Upper lobe of left lung (tissue), 4 donors: ENCODE measurements around the gene ZNF581.

ENCODE experiments used
- EP300 ChIP-seq, 4 donors: sonication (generic); formaldehyde crosslinking; IDR thresholded peaks; one replicate each; pipeline ENCODE4 v1.5.1; 2017; ENCODE audit warnings: antibody characterized with exemption in 4 of 4, control low read depth in 2 of 4
- POLR2A ChIP-seq, 4 donors: fragments of 450-650 bp; IDR thresholded peaks; one replicate each; pipeline ENCODE4 v1.5.1; 2016 to 2017; ENCODE audit warnings: antibody characterized with exemption in 4 of 4, mild to moderate bottlenecking in 2 of 4
- POLR2AphosphoS5 ChIP-seq, 2 donors: sonication (generic); formaldehyde crosslinking; IDR thresholded peaks; one replicate each; pipeline ENCODE4 v1.5.1; 2017; ENCODE audit warnings: antibody characterized with exemption in 2 of 2
- TF ChIP-seq, protein P1 (sequence below), 6 experiments: fragments of 450-650 bp in 4 of 6; fragments of 200-600 bp in 2 of 6; sonication (generic) in 2 of 6; IDR thresholded peaks; one replicate each; pipeline ENCODE4 v1.5.1; 2016 to 2019; ENCODE audit warnings: antibody characterized with exemption in 6 of 6

DNA sequence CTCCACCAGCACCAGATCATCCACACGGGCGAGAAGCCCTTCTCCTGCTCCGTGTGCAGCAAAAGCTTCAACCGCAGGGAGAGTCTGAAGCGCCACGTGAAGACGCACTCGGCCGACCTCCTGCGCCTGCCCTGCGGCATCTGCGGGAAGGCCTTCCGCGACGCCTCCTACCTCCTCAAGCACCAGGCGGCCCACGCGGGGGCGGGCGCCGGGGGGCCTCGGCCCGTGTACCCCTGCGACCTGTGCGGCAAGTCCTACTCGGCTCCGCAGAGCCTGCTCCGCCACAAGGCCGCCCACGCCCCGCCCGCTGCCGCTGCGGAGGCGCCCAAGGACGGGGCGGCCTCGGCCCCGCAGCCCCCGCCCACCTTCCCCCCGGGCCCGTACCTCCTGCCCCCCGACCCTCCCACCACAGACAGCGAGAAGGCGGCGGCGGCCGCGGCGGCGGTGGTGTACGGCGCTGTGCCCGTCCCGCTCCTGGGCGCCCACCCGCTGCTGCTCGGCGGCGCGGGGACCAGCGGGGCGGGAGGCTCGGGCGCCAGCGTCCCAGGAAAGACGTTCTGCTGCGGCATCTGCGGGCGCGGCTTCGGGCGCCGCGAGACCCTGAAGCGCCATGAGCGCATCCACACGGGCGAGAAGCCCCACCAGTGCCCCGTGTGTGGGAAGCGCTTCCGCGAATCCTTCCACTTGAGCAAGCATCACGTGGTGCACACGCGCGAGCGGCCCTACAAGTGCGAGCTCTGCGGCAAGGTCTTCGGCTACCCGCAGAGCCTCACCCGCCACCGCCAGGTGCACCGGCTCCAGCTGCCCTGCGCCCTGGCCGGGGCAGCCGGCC, 28.5 kb upstream of the ZNF581 start:
- TF ChIP-seq, protein P1, sequence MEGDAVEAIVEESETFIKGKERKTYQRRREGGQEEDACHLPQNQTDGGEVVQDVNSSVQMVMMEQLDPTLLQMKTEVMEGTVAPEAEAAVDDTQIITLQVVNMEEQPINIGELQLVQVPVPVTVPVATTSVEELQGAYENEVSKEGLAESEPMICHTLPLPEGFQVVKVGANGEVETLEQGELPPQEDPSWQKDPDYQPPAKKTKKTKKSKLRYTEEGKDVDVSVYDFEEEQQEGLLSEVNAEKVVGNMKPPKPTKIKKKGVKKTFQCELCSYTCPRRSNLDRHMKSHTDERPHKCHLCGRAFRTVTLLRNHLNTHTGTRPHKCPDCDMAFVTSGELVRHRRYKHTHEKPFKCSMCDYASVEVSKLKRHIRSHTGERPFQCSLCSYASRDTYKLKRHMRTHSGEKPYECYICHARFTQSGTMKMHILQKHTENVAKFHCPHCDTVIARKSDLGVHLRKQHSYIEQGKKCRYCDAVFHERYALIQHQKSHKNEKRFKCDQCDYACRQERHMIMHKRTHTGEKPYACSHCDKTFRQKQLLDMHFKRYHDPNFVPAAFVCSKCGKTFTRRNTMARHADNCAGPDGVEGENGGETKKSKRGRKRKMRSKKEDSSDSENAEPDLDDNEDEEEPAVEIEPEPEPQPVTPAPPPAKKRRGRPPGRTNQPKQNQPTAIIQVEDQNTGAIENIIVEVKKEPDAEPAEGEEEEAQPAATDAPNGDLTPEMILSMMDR (IDR thresholded peaks at IDR 0.05): no peak
- no peak for TF ChIP-seq POLR2AphosphoS5 (IDR thresholded peaks at IDR 0.05)
- TF ChIP-seq EP300 (IDR thresholded peaks at IDR 0.05): no peak
- no peak for TF ChIP-seq POLR2A (IDR thresholded peaks at IDR 0.05)
